GM20000 (cell line): ENCODE data around the gene CPXM2.

Experiments used
- DNase-seq: peaks from one replicate; pipeline ENCODE4 v3.0.0; 2012; ENCODE audit warnings: low spot score
- TF ChIP-seq, protein P1 (sequence below): IDR thresholded peaks from 2 replicates; pipeline ENCODE4 v1.5.1; 2012; ENCODE audit warnings: mild to moderate bottlenecking, control low read depth; ENCODE audit errors: extremely low read depth, missing control alignments

Gene CPXM2

GRCh38 chr10:123771877-123772644 is 119.5 kb downstream of the CPXM2 start:
- TF ChIP-seq, protein P1, sequence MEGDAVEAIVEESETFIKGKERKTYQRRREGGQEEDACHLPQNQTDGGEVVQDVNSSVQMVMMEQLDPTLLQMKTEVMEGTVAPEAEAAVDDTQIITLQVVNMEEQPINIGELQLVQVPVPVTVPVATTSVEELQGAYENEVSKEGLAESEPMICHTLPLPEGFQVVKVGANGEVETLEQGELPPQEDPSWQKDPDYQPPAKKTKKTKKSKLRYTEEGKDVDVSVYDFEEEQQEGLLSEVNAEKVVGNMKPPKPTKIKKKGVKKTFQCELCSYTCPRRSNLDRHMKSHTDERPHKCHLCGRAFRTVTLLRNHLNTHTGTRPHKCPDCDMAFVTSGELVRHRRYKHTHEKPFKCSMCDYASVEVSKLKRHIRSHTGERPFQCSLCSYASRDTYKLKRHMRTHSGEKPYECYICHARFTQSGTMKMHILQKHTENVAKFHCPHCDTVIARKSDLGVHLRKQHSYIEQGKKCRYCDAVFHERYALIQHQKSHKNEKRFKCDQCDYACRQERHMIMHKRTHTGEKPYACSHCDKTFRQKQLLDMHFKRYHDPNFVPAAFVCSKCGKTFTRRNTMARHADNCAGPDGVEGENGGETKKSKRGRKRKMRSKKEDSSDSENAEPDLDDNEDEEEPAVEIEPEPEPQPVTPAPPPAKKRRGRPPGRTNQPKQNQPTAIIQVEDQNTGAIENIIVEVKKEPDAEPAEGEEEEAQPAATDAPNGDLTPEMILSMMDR = no peak
- DNase-seq = no peak

DNA sequence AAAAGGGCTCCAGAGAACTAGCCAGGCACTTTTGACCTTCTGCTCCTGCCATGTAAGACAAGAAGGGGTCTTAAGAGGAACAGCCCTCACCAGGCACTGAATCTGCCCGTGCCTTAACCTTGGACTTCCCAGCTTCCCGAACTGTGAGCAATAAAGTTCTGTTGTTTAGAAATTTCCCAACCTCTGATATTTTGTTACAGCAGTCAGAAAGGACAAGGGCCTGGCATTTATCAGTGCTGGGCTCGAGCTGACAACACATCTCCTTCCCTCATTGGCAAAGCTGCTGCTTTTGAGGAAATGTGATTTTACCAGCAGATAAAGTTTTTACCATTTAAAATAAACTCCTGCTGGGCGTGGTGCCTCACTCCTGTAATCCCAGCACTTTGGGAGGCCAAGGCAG is 122.0 kb downstream of the CPXM2 start:
- TF ChIP-seq, protein P1 = no peak
- DNase-seq = no peak

DNA sequence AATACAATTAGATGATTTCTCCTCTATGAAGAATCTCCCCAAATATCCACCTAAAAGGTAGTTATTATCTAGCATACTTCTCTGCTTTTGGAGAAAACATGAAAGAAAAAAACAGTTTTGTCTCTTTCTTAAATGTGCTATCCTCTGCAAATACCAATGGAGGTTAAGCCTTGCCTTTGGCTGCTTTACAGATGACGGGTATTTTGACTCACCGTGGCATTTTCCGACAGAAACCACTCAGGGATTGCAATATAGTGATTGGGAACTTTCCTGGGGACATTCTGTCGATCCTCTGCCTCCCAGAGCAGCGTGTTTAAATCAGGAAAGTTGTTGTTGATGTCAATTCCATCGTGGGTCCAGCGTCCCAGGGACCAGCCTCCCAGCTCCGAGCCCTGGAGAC is 124.8 kb downstream of the CPXM2 start:
- DNase-seq = no peak
- TF ChIP-seq, protein P1 = no peak

DNA sequence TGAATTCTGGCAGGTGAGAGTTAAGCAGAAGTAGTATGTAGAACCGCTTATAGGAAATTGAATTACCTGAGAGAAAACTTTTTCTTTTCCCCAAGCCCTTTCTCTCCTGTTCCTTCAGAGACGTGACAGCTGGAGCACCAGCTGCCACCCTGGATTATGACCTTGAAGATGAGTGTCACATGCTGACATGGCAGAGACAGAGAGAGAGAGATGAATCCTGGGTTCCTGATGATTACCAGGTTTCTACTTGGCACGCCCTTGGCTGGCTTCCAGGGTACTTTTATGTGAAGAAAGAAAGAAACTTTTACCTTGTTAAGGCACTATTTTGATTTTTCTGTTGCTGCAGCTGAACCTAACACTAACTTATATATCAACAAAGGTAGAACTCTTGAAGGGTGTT is 125.6 kb downstream of the CPXM2 start:
- DNase-seq = no peak
- TF ChIP-seq, protein P1 = no peak

- TF ChIP-seq, protein P1 = no peak
- no peak for DNase-seq
Observed at GRCh38 chr10:123761666-123762230, 129.9 kb downstream of the CPXM2 start.

GRCh38 chr10:123761038-123761428 is 130.6 kb downstream of the CPXM2 start:
- no peak for DNase-seq
- TF ChIP-seq, protein P1 = no peak

GRCh38 chr10:123760356-123761037 is 131.1 kb downstream of the CPXM2 start:
- no peak for DNase-seq
- TF ChIP-seq, protein P1 = no peak
